ENCODE data around the gene TMCO4. TPM values are rescaled to one million over a fixed set of nuclear protein-coding genes. Genes with fewer than 3 reads are reported as not detected.

TMCO4 gene
- total RNA-seq, 1 donor from 2014 or later, result 4.1 TPM

DNA sequence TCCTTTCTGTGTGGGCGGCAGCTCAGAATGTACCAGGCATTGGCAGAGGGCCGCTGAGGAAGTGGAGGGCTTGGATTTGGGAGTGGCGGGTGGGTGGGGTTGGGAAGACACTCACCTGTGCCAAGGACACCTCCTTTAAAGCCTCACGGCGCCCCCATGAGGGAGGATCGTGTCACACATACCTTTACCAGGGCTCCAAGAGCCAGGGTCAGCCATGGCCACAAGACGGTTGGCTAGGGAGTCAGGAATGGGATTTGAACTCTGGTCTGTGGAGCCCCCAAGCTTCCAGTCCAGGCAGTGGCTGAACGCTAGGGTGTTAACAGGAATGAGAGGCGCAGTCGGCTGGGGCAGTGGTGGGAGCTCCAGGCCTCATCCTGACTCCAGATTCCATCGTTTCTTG is 151.0 kb downstream of the TMCO4 start:
- peaks cover 1% of the 10 kb centered on the region for H3K27me3 Mint-ChIP-seq (ENCODE audit: unreplicated experiment)
- H3K9me3 Mint-ChIP-seq (ENCODE audit: unreplicated experiment), result no peaks in the 10 kb centered on the region
- peaks cover 7% of the 10 kb centered on the region for H3K4me1 Mint-ChIP-seq (ENCODE audit: unreplicated experiment)
- no peak for TF ChIP-seq CTCF (IDR thresholded peaks at IDR 0.05; ENCODE audit: unreplicated experiment)
- DNase-seq (ENCODE audit: low spot score), result no peak
- no peak overlapping the region for H3K27ac Mint-ChIP-seq (ENCODE audit: unreplicated experiment)
- H3K4me3 Mint-ChIP-seq (ENCODE audit: unreplicated experiment), result no peak overlapping the region
- no peaks in the 10 kb centered on the region for H3K36me3 Mint-ChIP-seq (ENCODE audit: low read depth, unreplicated experiment)

DNA sequence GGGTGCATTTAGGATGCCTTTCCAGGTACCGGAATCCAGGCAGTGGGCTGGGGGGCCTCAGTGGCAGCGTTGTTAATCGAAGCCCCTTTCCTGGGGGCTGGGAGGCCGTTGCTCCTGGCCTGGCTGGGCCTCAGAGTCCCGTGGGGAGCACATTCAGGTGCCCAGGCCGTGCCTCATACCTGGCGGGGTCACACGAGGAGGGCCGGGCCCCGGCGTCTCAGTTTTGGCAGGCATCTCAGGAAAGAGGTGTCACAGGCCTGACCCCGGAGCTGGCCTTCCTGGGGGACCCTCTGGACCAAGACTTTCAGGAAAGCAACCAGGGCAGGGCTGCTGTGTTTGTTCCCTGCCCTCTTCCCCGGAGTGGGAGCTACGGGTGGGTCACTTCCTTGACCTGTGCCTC is 151.5 kb downstream of the TMCO4 start:
- Mint-ChIP-seq H3K27ac (ENCODE audit: unreplicated experiment) (no peak overlapping the region), H3K4me1 (ENCODE audit: unreplicated experiment) (peaks cover 10% of the 10 kb centered on the region), H3K36me3 (ENCODE audit: low read depth, unreplicated experiment) (no peaks in the 10 kb centered on the region), H3K27me3 (ENCODE audit: unreplicated experiment) (peaks cover 6% of the 10 kb centered on the region), H3K4me3 (ENCODE audit: unreplicated experiment) (no peak overlapping the region), H3K9me3 (ENCODE audit: unreplicated experiment) (no peaks in the 10 kb centered on the region)
- DNase-seq (ENCODE audit: low spot score), result no peak
- no peak for TF ChIP-seq CTCF (IDR thresholded peaks at IDR 0.05; ENCODE audit: unreplicated experiment)

DNA sequence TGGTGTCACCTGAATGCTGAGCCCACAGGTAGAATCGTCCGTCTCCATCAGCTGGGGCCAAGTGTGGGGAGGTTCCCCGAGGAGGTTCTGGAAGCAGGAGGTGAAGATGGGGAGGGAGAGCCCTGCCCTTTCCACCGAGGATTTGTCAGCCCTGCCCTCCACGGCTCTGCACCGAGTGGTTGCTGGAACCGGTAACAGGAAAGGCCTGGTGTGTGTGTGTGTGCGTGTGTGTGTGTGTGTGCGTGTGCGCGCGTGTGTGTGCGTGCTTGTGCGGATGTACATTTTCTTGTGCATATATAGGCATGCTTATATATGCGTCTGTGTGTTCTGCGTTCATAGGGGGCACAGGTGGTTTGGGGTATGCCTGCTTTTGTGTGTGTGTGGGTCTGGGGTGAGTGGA is 152.1 kb downstream of the TMCO4 start:
- TF ChIP-seq CTCF (IDR thresholded peaks at IDR 0.05; ENCODE audit: unreplicated experiment), result no peak
- no peak overlapping the region for H3K27ac Mint-ChIP-seq (ENCODE audit: unreplicated experiment)
- H3K27me3 Mint-ChIP-seq (ENCODE audit: unreplicated experiment), result peaks cover 9% of the 10 kb centered on the region
- no peaks in the 10 kb centered on the region for H3K36me3 Mint-ChIP-seq (ENCODE audit: low read depth, unreplicated experiment)
- no peak for DNase-seq (ENCODE audit: low spot score)
- peaks cover 14% of the 10 kb centered on the region for H3K4me1 Mint-ChIP-seq (ENCODE audit: unreplicated experiment)
- H3K9me3 Mint-ChIP-seq (ENCODE audit: unreplicated experiment), result no peaks in the 10 kb centered on the region
- H3K4me3 Mint-ChIP-seq (ENCODE audit: unreplicated experiment), result no peak overlapping the region

GRCh38 chr1:19646377-19647319 is 153.1 kb downstream of the TMCO4 start:
- DNase-seq (ENCODE audit: low spot score), result no peak
- Mint-ChIP-seq H3K4me1 (ENCODE audit: unreplicated experiment) (peaks cover 14% of the 10 kb centered on the region), H3K27ac (ENCODE audit: unreplicated experiment) (no peak overlapping the region), H3K4me3 (ENCODE audit: unreplicated experiment) (peak overlapping the region; percentile 11), H3K27me3 (ENCODE audit: unreplicated experiment) (peaks cover 11% of the 10 kb centered on the region), H3K36me3 (ENCODE audit: low read depth, unreplicated experiment) (no peaks in the 10 kb centered on the region), H3K9me3 (ENCODE audit: unreplicated experiment) (no peaks in the 10 kb centered on the region)
- no peak for TF ChIP-seq CTCF (IDR thresholded peaks at IDR 0.05; ENCODE audit: unreplicated experiment)

All from endothelial cell (in vitro differentiated cells).